GM10248 (cell line): ENCODE measurements around the gene JSRP1.
A peak's percentile ranks its signal among the peaks of the same experiment; 100 is the strongest.

Source experiments
- CTCF ChIA-PET: fragments of 300-600 bp; sonication (Branson Sonifier 250); formaldehyde crosslinking; extraction: SDS; loops from one replicate; lab custom pipeline; 2021; ENCODE audit warnings: antibody characterized with exemption; lab: Yijun Ruan, JAX
- POLR2A ChIA-PET: fragments of 350-650 bp; sonication (Branson Sonifier 250); formaldehyde crosslinking; extraction: SDS; loops from one replicate; lab custom pipeline; 2020; ENCODE audit warnings: antibody characterized with exemption; lab: Yijun Ruan, JAX
- DNase-seq: peaks from one replicate; pipeline ENCODE4 v3.0.0; 2012; ENCODE audit errors: extremely low spot score
- CTCF ChIP-seq: IDR thresholded peaks from 2 replicates; pipeline ENCODE4 v1.5.1; 2012; ENCODE audit warnings: mild to moderate bottlenecking, low read depth; ENCODE audit errors: extremely low read depth, missing control alignments, control extremely low read depth

Gene JSRP1

GRCh38 chr19:2296141-2296540 lies 39.9 kb upstream of the JSRP1 start:
- no peak for TF ChIP-seq CTCF
- DNase-seq, result no peak
- CTCF ChIA-PET, result no interaction called here
- POLR2A ChIA-PET, result interaction anchor here (0.6 kb wide), 1 partner anchor 22 kb away, joined by 4 read pairs; no protein-coding TSS in a partner anchor

- no peak for DNase-seq
- CTCF ChIA-PET, result interaction anchor here (1.9 kb wide), 1 partner anchor 21 kb away, joined by 7 read pairs; no protein-coding TSS in a partner anchor
- TF ChIP-seq CTCF, result no peak
- POLR2A ChIA-PET, result interaction anchor here (0.6 kb wide), 1 partner anchor 210 kb away, joined by 3 read pairs; no protein-coding TSS in a partner anchor
Observed at GRCh38 chr19:2294687-2295335, 38.6 kb upstream of the JSRP1 start.

- no peak for TF ChIP-seq CTCF
- ChIA-PET CTCF (interaction anchor here (1.0 to 1.7 kb wide), 2 partner anchors 16 to 135 kb away, joined by 3 to 4 read pairs; no protein-coding TSS in a partner anchor), POLR2A (no interaction called here)
- no peak for DNase-seq
Observed at GRCh38 chr19:2291185-2291751, 35.1 kb upstream of the JSRP1 start.

GRCh38 chr19:2290441-2291184 lies 34.4 kb upstream of the JSRP1 start:
- TF ChIP-seq CTCF, result no peak
- no peak for DNase-seq
- POLR2A ChIA-PET, result no interaction called here
- CTCF ChIA-PET, result interaction anchor here (1.0 to 1.7 kb wide), 2 partner anchors 15 to 134 kb away, joined by 3 to 4 read pairs; no protein-coding TSS in a partner anchor

- CTCF ChIA-PET, result interaction anchor here (1.0 to 4.3 kb wide), 6 partner anchors 16 to 206 kb away, joined by 3 to 28 read pairs (median 4); no protein-coding TSS in a partner anchor
- TF ChIP-seq CTCF, result no peak
- DNase-seq, result peak; percentile 85
- POLR2A ChIA-PET, result interaction anchor here (1.0 to 1.6 kb wide), 3 partner anchors 11 to 20 kb away, joined by 3 to 5 read pairs (median 5); no protein-coding TSS in a partner anchor
Observed at GRCh38 chr19:2289714-2290435, 33.7 kb upstream of the JSRP1 start.
